Uterus (tissue), 2 donors: Measurements from ENCODE around the gene STOM.

Source experiments
- POLR2A ChIP-seq, 2 donors: fragments of 450-650 bp; IDR thresholded peaks; one replicate each; pipeline ENCODE4 v1.6.1; 2016; ENCODE audit warnings: antibody characterized with exemption in 2 of 2, mild to moderate bottlenecking in 1 of 2, moderate library complexity in 1 of 2
- TF ChIP-seq, protein P1 (sequence below), 4 experiments: fragments of 200-600 bp in 2 of 4; fragments of 450-650 bp in 2 of 4; sonication (generic) in 2 of 4; IDR thresholded peaks; one replicate each; pipeline ENCODE4 v1.5.1; 2016 to 2019; ENCODE audit warnings: antibody characterized with exemption in 4 of 4, mild to moderate bottlenecking in 2 of 4, moderate library complexity in 1 of 4

DNA sequence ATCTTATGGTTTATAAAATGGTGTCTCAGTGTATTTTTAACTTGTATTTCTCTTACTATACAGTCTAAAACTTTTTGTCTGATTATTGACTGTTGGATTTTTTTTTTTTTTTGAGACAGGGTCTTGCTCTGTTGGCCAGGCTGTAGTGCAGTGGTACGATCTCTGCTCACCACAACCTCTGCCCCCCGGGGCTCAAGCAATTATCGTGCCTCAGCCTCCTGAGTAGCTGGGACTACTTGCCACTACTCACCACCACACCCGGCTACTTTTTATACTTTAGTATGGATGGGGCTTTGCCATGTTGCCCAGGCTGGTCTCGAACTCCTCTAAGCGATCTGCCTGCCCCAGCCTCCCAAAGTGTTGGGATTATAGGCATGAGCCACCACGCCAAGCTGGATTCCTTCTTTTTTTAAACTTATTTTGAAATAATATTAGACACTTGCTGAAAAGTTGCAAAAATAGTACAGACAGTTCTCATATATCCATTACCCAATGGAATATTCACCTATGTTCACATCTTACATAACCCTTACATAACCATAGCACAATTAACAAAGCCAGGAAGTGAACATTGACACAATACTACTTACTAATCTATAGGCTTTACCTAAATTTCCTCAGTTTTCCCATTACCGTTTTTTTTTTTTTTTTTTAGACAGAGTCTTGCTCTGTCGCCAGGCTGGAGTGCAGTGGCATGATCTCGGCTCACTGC is 47.2 kb downstream of the STOM start:
- TF ChIP-seq, protein P1, sequence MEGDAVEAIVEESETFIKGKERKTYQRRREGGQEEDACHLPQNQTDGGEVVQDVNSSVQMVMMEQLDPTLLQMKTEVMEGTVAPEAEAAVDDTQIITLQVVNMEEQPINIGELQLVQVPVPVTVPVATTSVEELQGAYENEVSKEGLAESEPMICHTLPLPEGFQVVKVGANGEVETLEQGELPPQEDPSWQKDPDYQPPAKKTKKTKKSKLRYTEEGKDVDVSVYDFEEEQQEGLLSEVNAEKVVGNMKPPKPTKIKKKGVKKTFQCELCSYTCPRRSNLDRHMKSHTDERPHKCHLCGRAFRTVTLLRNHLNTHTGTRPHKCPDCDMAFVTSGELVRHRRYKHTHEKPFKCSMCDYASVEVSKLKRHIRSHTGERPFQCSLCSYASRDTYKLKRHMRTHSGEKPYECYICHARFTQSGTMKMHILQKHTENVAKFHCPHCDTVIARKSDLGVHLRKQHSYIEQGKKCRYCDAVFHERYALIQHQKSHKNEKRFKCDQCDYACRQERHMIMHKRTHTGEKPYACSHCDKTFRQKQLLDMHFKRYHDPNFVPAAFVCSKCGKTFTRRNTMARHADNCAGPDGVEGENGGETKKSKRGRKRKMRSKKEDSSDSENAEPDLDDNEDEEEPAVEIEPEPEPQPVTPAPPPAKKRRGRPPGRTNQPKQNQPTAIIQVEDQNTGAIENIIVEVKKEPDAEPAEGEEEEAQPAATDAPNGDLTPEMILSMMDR (IDR thresholded peaks at IDR 0.05), result no peak
- no peak for TF ChIP-seq POLR2A (IDR thresholded peaks at IDR 0.05)
